GM12878 (cell line): Measurements from ENCODE around the gene SPRY4. TPM values are rescaled to one million over a fixed set of nuclear protein-coding genes. Genes with fewer than 3 reads are reported as not detected.

Source experiments
- ATAC-seq: fragments of 200-7000 bp; cut with Tn5 transposase; 3 replicates; pipeline ENCODE4 v1.9.1; 2020; ENCODE audit warnings: mild to moderate bottlenecking, moderate library complexity
- BruUV-seq: library from RNA; stranded (reverse); fragments of 400-500 nt; replicated peaks from 2 replicates; lab custom pipeline; 2021; lab: Mats Ljungman, UMichigan
- CTCF ChIA-PET: fragments of 300-600 bp; sonication (Branson Sonifier 250); formaldehyde crosslinking; extraction: SDS; loops from one replicate; lab custom pipeline; 2021; ENCODE audit warnings: inconsistent platforms; lab: Yijun Ruan, JAX
- POLR2A ChIA-PET: fragments of 350-600 bp; formaldehyde crosslinking; extraction: SDS; loops from one replicate; lab custom pipeline; 2021; ENCODE audit warnings: inconsistent platforms; lab: Charles Lee
- RAD21 ChIA-PET: fragments of 300-600 bp; sonication (Branson Sonifier 250); formaldehyde crosslinking; loops from one replicate; lab custom pipeline; 2023; ENCODE audit warnings: antibody characterized with exemption; ENCODE audit not compliant: unreplicated experiment; lab: Charles Lee
- SMC1A ChIA-PET: fragments of 300-600 bp; sonication (Branson Sonifier 250); formaldehyde crosslinking; loops from one replicate; lab custom pipeline; 2023; ENCODE audit not compliant: unreplicated experiment, uncharacterized antibody; lab: Charles Lee
- DNase-seq: peaks from one replicate; pipeline ENCODE4 v3.0.0-alpha.2; 2011; ENCODE audit warnings: low read depth, low spot score
- FAIRE-seq: peaks from 3 replicates; lab custom pipeline; 2011; peaks lifted over from hg19 to GRCh38; lab: Jason Lieb, UNC
- H2AFZ ChIP-seq: 2 replicates; pipeline ENCODE4 v1.6.0; 2011; ENCODE audit warnings: low read depth, low read length, control low read depth; ENCODE audit not compliant: control insufficient read depth
- H3K27ac ChIP-seq: 2 replicates; pipeline ENCODE4 v1.5.1; 2011; ENCODE audit warnings: control low read depth; ENCODE audit not compliant: control insufficient read depth, insufficient read depth
- H3K27me3 ChIP-seq, 2 experiments: replicated peaks in 1 of 2; 2 replicates each; pipeline versions ENCODE4 v1.6.0 to v1.6.1; 2011; ENCODE audit warnings: low read length in 1 of 2; ENCODE audit not compliant: control insufficient read depth in 2 of 2, insufficient read depth in 2 of 2
- H3K36me3 ChIP-seq, 2 experiments: 2 replicates each; pipeline ENCODE4 v1.5.1; 2011; ENCODE audit warnings: low read length in 1 of 2; ENCODE audit not compliant: control insufficient read depth in 2 of 2, insufficient read depth in 2 of 2
- H3K4me1 ChIP-seq: 2 replicates; pipeline ENCODE4 v1.6.1; 2011; ENCODE audit warnings: mild to moderate bottlenecking, low read length, moderate library complexity, mixed read lengths; ENCODE audit not compliant: control insufficient read depth, insufficient read depth
- H3K4me2 ChIP-seq: 2 replicates; pipeline ENCODE4 v1.6.0; 2011; ENCODE audit warnings: control low read depth; ENCODE audit not compliant: control insufficient read depth, insufficient read depth
- H3K4me3 ChIP-seq: fragments of 200-600 bp; sonication (generic); 2 replicates; pipeline ENCODE4 v1.5.1; 2016
- H3K79me2 ChIP-seq: 2 replicates; pipeline ENCODE4 v1.6.0; 2011; ENCODE audit warnings: low read length; ENCODE audit not compliant: control insufficient read depth, insufficient read depth
- H3K9ac ChIP-seq: 2 replicates; pipeline ENCODE4 v1.8.0; 2011; ENCODE audit warnings: low read length, control low read depth, mixed read lengths; ENCODE audit not compliant: control insufficient read depth, insufficient read depth
- H3K9me3 ChIP-seq: replicated peaks from 3 replicates; pipeline ENCODE4 v1.5.1; 2011; ENCODE audit warnings: mild to moderate bottlenecking, low read length; ENCODE audit not compliant: control insufficient read depth, insufficient read depth
- H4K20me1 ChIP-seq: 2 replicates; pipeline ENCODE4 v1.6.0; 2011; ENCODE audit not compliant: control insufficient read depth, insufficient read depth
- ATF7 ChIP-seq: fragments of 450-650 bp; IDR thresholded peaks from 2 replicates; pipeline ENCODE4 v1.6.1; 2016; ENCODE audit warnings: low read depth, mild to moderate bottlenecking
- FOXM1 ChIP-seq: IDR thresholded peaks from 2 replicates; pipeline ENCODE4 v1.6.1; 2012; ENCODE audit warnings: low read depth, mild to moderate bottlenecking, inconsistent platforms, low read length, moderate library complexity
- KDM1A ChIP-seq: fragments of 200-600 bp; sonication (generic); IDR thresholded peaks from 2 replicates; pipeline ENCODE4 v1.6.1; 2016; ENCODE audit warnings: borderline replicate concordance
- POLR2AphosphoS5 ChIP-seq: IDR thresholded peaks from 2 replicates; pipeline ENCODE4 v1.6.1; 2011; ENCODE audit warnings: mild to moderate bottlenecking, low read length, inconsistent platforms
- SUZ12 ChIP-seq: fragments of 200-600 bp; sonication (generic); IDR thresholded peaks from one replicate; pipeline ENCODE4 v1.6.1; 2018; ENCODE audit warnings: antibody characterized with exemption, mild to moderate bottlenecking; ENCODE audit not compliant: unreplicated experiment
- YY1 ChIP-seq: IDR thresholded peaks from 2 replicates; pipeline ENCODE4 v1.6.1; 2011; ENCODE audit warnings: low read depth, mild to moderate bottlenecking, low read length
- WGBS: methylation state at CpG from one replicate; pipeline ENCODE4 v1.1.6; 2016; ENCODE audit warnings: low lambda C conversion rate; ENCODE audit not compliant: insufficient replicate concordance, insufficient coverage; ENCODE audit errors: missing lambda C conversion rate; 5-methylcytosine and 5-hydroxymethylcytosine counted together
- in situ Hi-C: fragments of 300-500 bp; cut with MboI; formaldehyde crosslinking; loops from 9 replicates; pipeline ENCODE4 v1.14.3; 2018; ENCODE audit warnings: mixed read lengths
- intact Hi-C: fragments of 100-400 bp; cut with micrococcal nuclease; formaldehyde crosslinking; loops from one replicate; pipeline ENCODE4 v1.14.2; 2022; ENCODE audit not compliant: unreplicated experiment
- polyA plus RNA-seq, 11 experiments: library from polyadenylated mRNA; depleted of rRNA in 4 of 11; unstranded in 6 of 11; stranded (reverse) in 5 of 11; fragments of >200 nt; fragmentation: Nextera tagmentation in 4 of 11; fragmentation: Illumina TruSeq in 1 of 11; extraction: Ambion mirVana in 4 of 11; extraction: Trizol in 1 of 11; gene quantifications; 1 replicate in 1 of 11; 2 replicates in 10 of 11; pipeline versions ENCODE4 v1.2.1 to v1.2.3, GENCODE V29; 2011 to 2016; ENCODE audit warnings: inconsistent platforms in 2 of 11, missing spikeins in 2 of 11, low read depth in 1 of 11
- total RNA-seq, 4 experiments: library from RNA; depleted of rRNA in 3 of 4; stranded (reverse); fragments of >200 nt in 3 of 4; fragmentation: Illumina TruSeq in 1 of 4; extraction: Trizol in 1 of 4; gene quantifications; 2 replicates each; pipeline versions ENCODE4 v1.2.1 to v1.2.3, GENCODE V29; 2013 to 2021
- TF ChIP-seq, protein P1 (sequence below): IDR thresholded peaks from 2 replicates; pipeline ENCODE4 v1.6.1; 2011; ENCODE audit warnings: borderline replicate concordance, low read depth, mild to moderate bottlenecking, moderate library complexity, mixed read lengths, low read length; ENCODE audit not compliant: insufficient read depth; ENCODE audit errors: extremely low read length
- TF ChIP-seq, protein P2 (sequence below): fragments of 450-650 bp; IDR thresholded peaks from 2 replicates; pipeline ENCODE4 v1.6.1; 2016; ENCODE audit warnings: mild to moderate bottlenecking, moderate library complexity, borderline replicate concordance

SPRY4 gene
- total and polyA plus RNA-seq, 10 of the 15 experiments (the other 5 are each of a cell fraction or from before 2014, with no cell fraction given): 0.04 to 1.4 (median 0.18) TPM; not detected in 1

DNA sequence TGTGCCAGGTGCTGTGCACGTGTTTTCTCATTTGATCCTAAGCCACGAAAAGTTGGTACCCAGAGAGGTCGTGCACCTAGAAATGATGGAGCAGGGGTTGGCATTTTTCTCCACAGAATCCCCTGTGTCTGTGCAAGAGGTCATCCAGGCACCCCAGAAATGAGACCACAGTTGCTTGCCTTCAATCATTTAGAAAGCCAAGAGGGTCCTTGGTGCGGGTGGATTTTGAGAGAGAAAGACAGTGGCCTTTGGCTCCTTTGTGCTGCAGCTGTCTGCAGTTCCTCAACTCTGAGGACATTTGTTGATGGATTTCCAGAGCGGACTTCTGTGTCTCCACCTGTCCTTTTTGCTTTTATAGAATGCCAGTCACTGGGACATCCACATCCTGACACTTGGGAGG is 33.8 kb upstream of the SPRY4 start:
- intact Hi-C loops: no loop called here
- BruUV-seq: no TSS peak
- Histone ChIP-seq H2AFZ (no peak overlapping the region), H3K4me3 (no peak overlapping the region), H3K4me1 (peaks cover 3% of the 10 kb centered on the region), H4K20me1 (no peaks in the 10 kb centered on the region), H3K27me3 (no peaks in the 10 kb centered on the region), H3K9ac (no peak overlapping the region), H3K4me2 (no peak overlapping the region), H3K79me2 (no peaks in the 10 kb centered on the region), H3K9me3 (no peaks in the 10 kb centered on the region)
- ChIA-PET POLR2A (interaction anchor here (0.9 to 2.3 kb wide), 4 partner anchors 33 to 41 kb away, joined by 3 to 6 read pairs (median 4); no protein-coding TSS in a partner anchor), SMC1A (interaction anchor here (0.8 to 1.6 kb wide), 5 partner anchors 9 to 44 kb away, joined by 3 to 4 read pairs (median 3); no protein-coding TSS in a partner anchor)
- ATAC-seq (no peak), FAIRE-seq (no peak)
- WGBS: 89% methylated on average over 5 of the region's 5 CpGs
- TF ChIP-seq YY1: no peak
- no peak for TF ChIP-seq POLR2AphosphoS5
- TF ChIP-seq, all 136 proteins: peak for 0
- ChIA-PET RAD21 (interaction anchor here (2.0 kb wide), 1 partner anchor 33 kb away, joined by 7 read pairs; the partner anchor contains the start of gene SPRY4), CTCF (interaction anchor here (1.1 kb wide), 1 partner anchor 9 kb away, joined by 3 read pairs; no protein-coding TSS in a partner anchor)
- no peaks in the 10 kb centered on the region for H3K36me3 ChIP-seq
- H3K27ac ChIP-seq: no peak overlapping the region
- DNase-seq: no peak
- in situ Hi-C loops: no loop called here

DNA sequence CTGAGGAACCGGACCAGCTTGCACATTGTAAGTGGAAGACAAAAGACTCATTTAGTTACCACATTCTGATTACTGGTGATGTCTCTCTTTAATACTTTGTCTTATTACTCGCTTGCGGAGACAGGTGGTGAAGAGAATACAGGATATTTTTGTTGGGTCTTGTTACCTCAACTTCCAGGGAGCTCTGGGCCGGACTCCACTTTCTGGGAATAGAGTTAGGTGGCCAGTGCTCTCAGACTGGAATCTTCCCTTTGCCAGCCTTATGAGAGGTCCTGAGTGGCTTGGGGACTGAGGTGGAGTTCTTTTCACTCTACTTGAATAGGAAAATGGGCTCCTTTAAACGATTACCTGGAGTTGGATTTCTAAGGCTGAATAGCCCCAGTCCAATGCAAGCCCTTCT is 33.3 kb upstream of the SPRY4 start:
- no peak overlapping the region for H3K4me3 ChIP-seq
- DNase-seq: no peak
- no peak for ATAC-seq

More for the DNA sequence above, 33.3 kb upstream of the SPRY4 start:
- H4K20me1 ChIP-seq: no peaks in the 10 kb centered on the region
- no TSS peak for BruUV-seq
- ChIA-PET RAD21 (interaction anchor here (1.0 to 2.6 kb wide), 2 partner anchors 34 to 61 kb away, joined by 3 to 14 read pairs; partner anchors contain the start of gene SPRY4), POLR2A (interaction anchor here (0.9 to 2.3 kb wide), 4 partner anchors 32 to 42 kb away, joined by 3 to 6 read pairs (median 4); no protein-coding TSS in a partner anchor), CTCF (interaction anchor here (0.5 to 1.1 kb wide), 2 partner anchors 10 to 14 kb away, joined by 3 read pairs; no protein-coding TSS in a partner anchor)
- no peaks in the 10 kb centered on the region for H3K79me2 ChIP-seq
- peaks cover 3% of the 10 kb centered on the region for H3K4me1 ChIP-seq
- H3K27ac ChIP-seq: no peak overlapping the region
- H3K27me3 ChIP-seq: no peaks in the 10 kb centered on the region
- no peaks in the 10 kb centered on the region for H3K9me3 ChIP-seq
- in situ Hi-C loops: no loop called here
- H3K9ac ChIP-seq: no peak overlapping the region
- TF ChIP-seq, protein P1, sequence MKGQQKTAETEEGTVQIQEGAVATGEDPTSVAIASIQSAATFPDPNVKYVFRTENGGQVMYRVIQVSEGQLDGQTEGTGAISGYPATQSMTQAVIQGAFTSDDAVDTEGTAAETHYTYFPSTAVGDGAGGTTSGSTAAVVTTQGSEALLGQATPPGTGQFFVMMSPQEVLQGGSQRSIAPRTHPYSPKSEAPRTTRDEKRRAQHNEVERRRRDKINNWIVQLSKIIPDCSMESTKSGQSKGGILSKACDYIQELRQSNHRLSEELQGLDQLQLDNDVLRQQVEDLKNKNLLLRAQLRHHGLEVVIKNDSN: no peak
- TF ChIP-seq FOXM1: no peak
- TF ChIP-seq ATF7: no peak
- TF ChIP-seq, protein P2, sequence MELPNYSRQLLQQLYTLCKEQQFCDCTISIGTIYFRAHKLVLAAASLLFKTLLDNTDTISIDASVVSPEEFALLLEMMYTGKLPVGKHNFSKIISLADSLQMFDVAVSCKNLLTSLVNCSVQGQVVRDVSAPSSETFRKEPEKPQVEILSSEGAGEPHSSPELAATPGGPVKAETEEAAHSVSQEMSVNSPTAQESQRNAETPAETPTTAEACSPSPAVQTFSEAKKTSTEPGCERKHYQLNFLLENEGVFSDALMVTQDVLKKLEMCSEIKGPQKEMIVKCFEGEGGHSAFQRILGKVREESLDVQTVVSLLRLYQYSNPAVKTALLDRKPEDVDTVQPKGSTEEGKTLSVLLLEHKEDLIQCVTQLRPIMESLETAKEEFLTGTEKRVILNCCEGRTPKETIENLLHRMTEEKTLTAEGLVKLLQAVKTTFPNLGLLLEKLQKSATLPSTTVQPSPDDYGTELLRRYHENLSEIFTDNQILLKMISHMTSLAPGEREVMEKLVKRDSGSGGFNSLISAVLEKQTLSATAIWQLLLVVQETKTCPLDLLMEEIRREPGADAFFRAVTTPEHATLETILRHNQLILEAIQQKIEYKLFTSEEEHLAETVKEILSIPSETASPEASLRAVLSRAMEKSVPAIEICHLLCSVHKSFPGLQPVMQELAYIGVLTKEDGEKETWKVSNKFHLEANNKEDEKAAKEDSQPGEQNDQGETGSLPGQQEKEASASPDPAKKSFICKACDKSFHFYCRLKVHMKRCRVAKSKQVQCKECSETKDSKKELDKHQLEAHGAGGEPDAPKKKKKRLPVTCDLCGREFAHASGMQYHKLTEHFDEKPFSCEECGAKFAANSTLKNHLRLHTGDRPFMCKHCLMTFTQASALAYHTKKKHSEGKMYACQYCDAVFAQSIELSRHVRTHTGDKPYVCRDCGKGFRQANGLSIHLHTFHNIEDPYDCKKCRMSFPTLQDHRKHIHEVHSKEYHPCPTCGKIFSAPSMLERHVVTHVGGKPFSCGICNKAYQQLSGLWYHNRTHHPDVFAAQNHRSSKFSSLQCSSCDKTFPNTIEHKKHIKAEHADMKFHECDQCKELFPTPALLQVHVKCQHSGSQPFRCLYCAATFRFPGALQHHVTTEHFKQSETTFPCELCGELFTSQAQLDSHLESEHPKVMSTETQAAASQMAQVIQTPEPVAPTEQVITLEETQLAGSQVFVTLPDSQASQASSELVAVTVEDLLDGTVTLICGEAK: no peak
- no peak for TF ChIP-seq KDM1A
- TF ChIP-seq SUZ12: no peak
- TF ChIP-seq, all 136 proteins: peak for 0
- H3K4me2 ChIP-seq: no peak overlapping the region
- SMC1A ChIA-PET: interaction anchor here (0.8 to 1.6 kb wide), 6 partner anchors 10 to 62 kb away, joined by 3 to 4 read pairs (median 3); no protein-coding TSS in a partner anchor
- H2AFZ ChIP-seq: no peak overlapping the region
- H3K36me3 ChIP-seq: no peaks in the 10 kb centered on the region
- intact Hi-C loops: no loop called here
- FAIRE-seq: no peak
- 89% methylated on average over 5 of the region's 5 CpGs for WGBS
